Body of pancreas (tissue), 4 donors: ENCODE results near the gene CLDN18. TPM values are rescaled to one million over a fixed set of nuclear protein-coding genes. Genes with fewer than 3 reads are reported as not detected.

ENCODE experiments used
- ATAC-seq: fragments of 150-250 bp; one replicate; pipeline ENCODE4 v1.9.1; 2016
- DNase-seq, 4 donors: peaks; one replicate each; pipeline ENCODE4 v3.0.0-alpha.2; 2019
- H3K27ac ChIP-seq, 4 donors: fragments of 200-600 bp; sonication (generic); 1 replicate in 3 of 4; 2 replicates in 1 of 4; pipeline versions ENCODE4 v1.5.1 to v1.6.1; 2016 to 2019; ENCODE audit warnings: mild to moderate bottlenecking in 1 of 4, mixed read lengths in 1 of 4, moderate library complexity in 1 of 4
- H3K27me3 ChIP-seq, 2 donors: fragments of 200-600 bp; sonication (generic); one replicate each; pipeline ENCODE4 v1.6.0; 2016; ENCODE audit warnings: mild to moderate bottlenecking in 1 of 2
- H3K36me3 ChIP-seq, 2 donors: fragments of 200-600 bp; sonication (generic); replicated peaks in 1 of 2; 2 replicates each; pipeline ENCODE4 v1.5.1; 2016; ENCODE audit warnings: low read depth in 2 of 2; ENCODE audit not compliant: insufficient read depth in 1 of 2
- H3K4me1 ChIP-seq: fragments of 200-600 bp; sonication (generic); one replicate; pipeline ENCODE4 v1.6.0; 2016
- H3K4me3 ChIP-seq, 2 donors: fragments of 200-600 bp; sonication (generic); 1 replicate in 1 of 2; 2 replicates in 1 of 2; pipeline ENCODE4 v1.5.1; 2016 to 2019
- H3K9me3 ChIP-seq, 3 donors: fragments of 200-600 bp; sonication (generic); 1 replicate in 2 of 3; 2 replicates in 1 of 3; pipeline ENCODE4 v1.5.1; 2016
- POLR2A ChIP-seq, 3 donors: fragments of 450-650 bp; IDR thresholded peaks; one replicate each; pipeline ENCODE4 v1.6.1; 2016; ENCODE audit warnings: antibody characterized with exemption in 3 of 3, mild to moderate bottlenecking in 2 of 3
- WGBS, 2 donors: methylation state at CpG; one replicate each; pipeline ENCODE4 v1.1.5; 2017; 5-methylcytosine and 5-hydroxymethylcytosine counted together
- intact Hi-C: fragments of 100-400 bp; cut with DNase I; formaldehyde crosslinking; loops from one replicate; pipeline ENCODE4 v1.15.1; 2023
- total RNA-seq, 2 donors: library from RNA; depleted of rRNA; stranded (reverse); fragments of >200 nt; gene quantifications; one replicate each; pipeline ENCODE4 v1.1.0, GENCODE V29; 2016
- TF ChIP-seq, protein P1 (sequence below), 7 experiments: fragments of 450-650 bp in 4 of 7; fragments of 200-600 bp in 3 of 7; sonication (generic) in 3 of 7; IDR thresholded peaks; one replicate each; pipeline ENCODE4 v1.5.1; 2016 to 2019; ENCODE audit warnings: antibody characterized with exemption in 7 of 7

The CLDN18 gene
- total RNA-seq, 2 donors from 2014 or later, result 2.0 to 10.1 TPM

DNA sequence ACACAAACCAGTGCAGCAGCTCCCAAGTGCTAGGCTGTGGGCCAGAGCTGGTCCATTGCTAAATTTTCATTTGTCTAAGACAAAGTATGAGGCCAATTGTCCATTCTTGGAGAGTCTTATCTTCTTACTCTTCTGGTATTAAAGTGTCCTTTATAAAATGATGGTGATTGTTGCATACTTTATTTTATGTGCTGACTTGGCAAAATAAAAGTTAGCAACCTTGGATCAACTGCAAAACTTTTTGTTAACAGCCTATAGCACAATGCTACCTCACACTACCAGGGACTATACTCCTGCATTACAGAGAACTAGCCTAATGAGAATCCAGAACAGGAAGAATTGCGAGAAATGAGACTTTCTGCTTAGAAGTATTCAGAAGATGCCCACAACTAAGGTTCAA lies 44.1 kb downstream of the CLDN18 start:
- H3K27ac ChIP-seq, result no peak overlapping the region
- WGBS, 2 donors, result 96 to 100% methylated on average over 1 of the region's 1 CpG
- no peaks in the 10 kb centered on the region for H3K9me3 ChIP-seq
- DNase-seq (no peak), ATAC-seq (no peak)
- H3K4me3 ChIP-seq, result no peak overlapping the region
- TF ChIP-seq POLR2A (IDR thresholded peaks at IDR 0.05), result no peak
- TF ChIP-seq, protein P1, sequence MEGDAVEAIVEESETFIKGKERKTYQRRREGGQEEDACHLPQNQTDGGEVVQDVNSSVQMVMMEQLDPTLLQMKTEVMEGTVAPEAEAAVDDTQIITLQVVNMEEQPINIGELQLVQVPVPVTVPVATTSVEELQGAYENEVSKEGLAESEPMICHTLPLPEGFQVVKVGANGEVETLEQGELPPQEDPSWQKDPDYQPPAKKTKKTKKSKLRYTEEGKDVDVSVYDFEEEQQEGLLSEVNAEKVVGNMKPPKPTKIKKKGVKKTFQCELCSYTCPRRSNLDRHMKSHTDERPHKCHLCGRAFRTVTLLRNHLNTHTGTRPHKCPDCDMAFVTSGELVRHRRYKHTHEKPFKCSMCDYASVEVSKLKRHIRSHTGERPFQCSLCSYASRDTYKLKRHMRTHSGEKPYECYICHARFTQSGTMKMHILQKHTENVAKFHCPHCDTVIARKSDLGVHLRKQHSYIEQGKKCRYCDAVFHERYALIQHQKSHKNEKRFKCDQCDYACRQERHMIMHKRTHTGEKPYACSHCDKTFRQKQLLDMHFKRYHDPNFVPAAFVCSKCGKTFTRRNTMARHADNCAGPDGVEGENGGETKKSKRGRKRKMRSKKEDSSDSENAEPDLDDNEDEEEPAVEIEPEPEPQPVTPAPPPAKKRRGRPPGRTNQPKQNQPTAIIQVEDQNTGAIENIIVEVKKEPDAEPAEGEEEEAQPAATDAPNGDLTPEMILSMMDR (IDR thresholded peaks at IDR 0.05), result no peak
- intact Hi-C loops, result no loop called here
- H3K4me1 ChIP-seq, result no peaks in the 10 kb centered on the region
- H3K36me3 ChIP-seq, result no peaks in the 10 kb centered on the region
- H3K27me3 ChIP-seq, result no peaks in the 10 kb centered on the region

DNA sequence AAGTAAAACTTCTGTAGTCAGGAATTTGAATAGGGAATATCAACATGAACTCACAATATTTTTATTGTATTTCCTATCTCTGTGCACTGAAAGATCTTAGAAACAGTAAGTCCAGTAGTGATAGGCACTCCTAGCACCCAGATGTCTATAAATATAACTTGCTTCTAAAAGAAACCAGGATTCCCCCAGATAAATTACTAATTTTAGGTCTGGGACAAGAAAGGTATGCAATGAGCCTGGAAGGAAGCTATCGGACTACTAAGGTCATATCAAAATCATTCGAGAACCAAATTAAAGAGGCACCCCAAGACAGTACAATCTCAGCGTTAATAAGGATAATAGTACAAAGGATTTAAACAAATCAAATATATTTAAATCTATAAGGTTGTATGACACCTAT lies 47.4 kb downstream of the CLDN18 start:
- intact Hi-C loops, result no loop called here
- H3K27me3 ChIP-seq, result no peaks in the 10 kb centered on the region
- ATAC-seq (no peak), DNase-seq (no peak)
- H3K36me3 ChIP-seq, result no peaks in the 10 kb centered on the region
- no peak overlapping the region for H3K27ac ChIP-seq
- 89 to 90% methylated on average over 3 of the region's 3 CpGs for WGBS, 2 donors
- H3K9me3 ChIP-seq, result no peaks in the 10 kb centered on the region
- no peaks in the 10 kb centered on the region for H3K4me1 ChIP-seq
- TF ChIP-seq, protein P1 (IDR thresholded peaks at IDR 0.05), result no peak
- no peak for TF ChIP-seq POLR2A (IDR thresholded peaks at IDR 0.05)
- no peak overlapping the region for H3K4me3 ChIP-seq

DNA sequence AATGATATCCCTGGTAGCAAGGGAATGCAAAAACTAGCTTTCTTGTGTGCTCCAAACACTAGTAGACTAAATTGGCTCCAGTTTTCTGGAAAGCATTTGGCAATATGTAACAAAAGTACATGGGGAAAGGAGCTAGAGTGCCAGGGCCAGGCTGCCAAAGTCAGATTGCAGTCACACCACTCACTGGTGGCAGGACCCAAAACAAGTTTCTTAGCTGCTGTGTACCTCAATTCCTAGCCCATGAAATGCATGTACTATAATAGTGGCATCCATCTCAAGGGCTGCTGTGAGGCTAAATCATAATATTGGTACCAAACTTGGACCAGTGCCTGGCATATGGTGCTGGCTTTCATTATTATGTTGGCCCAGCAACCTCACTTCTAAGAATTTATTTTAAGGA lies 49.3 kb downstream of the CLDN18 start:
- intact Hi-C loops, result no loop called here

DNA sequence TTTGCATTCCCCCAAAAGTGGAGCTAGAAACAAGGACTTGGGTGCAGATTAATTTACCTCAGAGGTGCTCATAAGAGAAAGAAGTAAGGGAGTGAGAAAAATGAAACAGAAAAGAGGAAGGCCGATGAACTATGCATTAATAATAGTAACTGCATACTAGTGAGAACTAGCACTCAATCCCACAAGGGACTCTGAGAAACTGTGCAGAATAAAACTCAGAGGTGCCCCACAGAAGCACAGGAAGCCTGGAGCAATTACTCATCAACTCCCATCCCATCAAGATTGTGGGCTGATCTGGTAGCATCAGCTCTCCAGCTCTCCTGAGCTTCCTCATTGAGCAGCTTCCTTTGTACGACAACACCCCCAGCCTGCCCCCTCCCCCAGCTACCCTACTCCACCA lies 50.8 kb downstream of the CLDN18 start:
- TF ChIP-seq, protein P1 (IDR thresholded peaks at IDR 0.05), result no peak
- no peak for TF ChIP-seq POLR2A (IDR thresholded peaks at IDR 0.05)
- Histone ChIP-seq H3K27ac (no peak overlapping the region), H3K4me1 (no peaks in the 10 kb centered on the region), H3K36me3 (no peaks in the 10 kb centered on the region), H3K27me3 (no peaks in the 10 kb centered on the region), H3K4me3 (no peak overlapping the region), H3K9me3 (no peaks in the 10 kb centered on the region)
- ATAC-seq, result no peak
- intact Hi-C loops, result no loop called here
- no peak for DNase-seq
- WGBS, 2 donors, result 34 to 81% methylated on average over 1 to 2 of the region's 2 CpGs

More for the DNA sequence above, 49.3 kb downstream of the CLDN18 start:
- Histone ChIP-seq H3K27me3 (no peaks in the 10 kb centered on the region), H3K36me3 (no peaks in the 10 kb centered on the region), H3K4me1 (no peaks in the 10 kb centered on the region), H3K27ac (no peak overlapping the region), H3K4me3 (no peak overlapping the region), H3K9me3 (no peaks in the 10 kb centered on the region)
- TF ChIP-seq, protein P1 (IDR thresholded peaks at IDR 0.05), result no peak
- TF ChIP-seq POLR2A (IDR thresholded peaks at IDR 0.05), result no peak
- ATAC-seq (peak; percentile 21), DNase-seq (no peak)

DNA sequence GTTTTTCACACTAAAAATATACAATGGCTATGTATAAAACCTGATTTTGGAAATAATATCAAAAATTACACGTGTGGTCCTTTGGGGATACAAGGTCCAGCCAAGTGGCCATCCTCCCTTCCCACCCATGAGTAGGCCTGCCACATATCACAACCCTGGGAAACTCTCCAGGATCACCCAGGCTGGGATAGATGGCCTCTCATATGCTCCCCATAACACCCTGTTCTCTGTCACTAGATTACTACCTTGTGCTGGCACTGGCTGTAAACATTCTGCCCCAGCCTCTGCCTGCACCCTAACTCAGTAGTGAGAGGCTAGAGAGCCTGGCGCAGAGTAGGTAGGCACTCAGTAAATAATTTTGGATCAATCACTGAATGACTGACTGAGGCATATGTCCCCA lies 52.1 kb downstream of the CLDN18 start:
- Histone ChIP-seq H3K4me1 (no peaks in the 10 kb centered on the region), H3K27ac (no peak overlapping the region), H3K36me3 (no peaks in the 10 kb centered on the region), H3K4me3 (no peak overlapping the region), H3K27me3 (no peaks in the 10 kb centered on the region), H3K9me3 (no peaks in the 10 kb centered on the region)
- ATAC-seq (no peak), DNase-seq (no peak)
- WGBS, 2 donors, result 57 to 73% methylated on average over 2 of the region's 2 CpGs
- TF ChIP-seq, protein P1 (IDR thresholded peaks at IDR 0.05), result no peak
- no peak for TF ChIP-seq POLR2A (IDR thresholded peaks at IDR 0.05)
- intact Hi-C loops, result no loop called here
